Cerebellar nuclear complex (tissue), 1 donor: ENCODE results near the gene GZMM.

Experiments
- DNase-seq, 2 experiments: peaks; one replicate each; lab custom pipeline; 2025; lab: John Stamatoyannopoulos, UW

The GZMM gene

GRCh38 chr19:566844-567243 lies 23.0 kb downstream of the GZMM start:
- DNase-seq = no peak

- DNase-seq = no peak
These were observed 23.5 kb downstream of the GZMM start for GRCh38 chr19:567296-567900.

GRCh38 chr19:570251-570686 lies 26.4 kb downstream of the GZMM start:
- DNase-seq = no peak

GRCh38 chr19:570937-571565 lies 27.2 kb downstream of the GZMM start:
- DNase-seq = no peak

- no peak for DNase-seq
These were observed 27.7 kb downstream of the GZMM start for GRCh38 chr19:571566-571974.

GRCh38 chr19:572140-572742 lies 28.4 kb downstream of the GZMM start, which contains the start of gene BSG:
Gene BSG, plus strand, starts transcription at chr19:572596. Its CDS starts 39 bp downstream, at chr19:572635.
- DNase-seq = peak; percentile 59 to 70

GRCh38 chr19:572743-573518 lies 29.1 kb downstream of the GZMM start:
- DNase-seq = no peak

- DNase-seq = no peak
These were observed 29.6 kb downstream of the GZMM start for GRCh38 chr19:573519-573825.

- no peak for DNase-seq
These were observed 31.0 kb downstream of the GZMM start for GRCh38 chr19:574658-575526.

- DNase-seq = no peak
These were observed 32.0 kb downstream of the GZMM start for GRCh38 chr19:575527-576506.

- DNase-seq = no peak
These were observed 33.0 kb downstream of the GZMM start for GRCh38 chr19:576768-577438.

- no peak for DNase-seq
These were observed 33.9 kb downstream of the GZMM start for GRCh38 chr19:577439-578392.

- DNase-seq = no peak
These were observed 35.4 kb downstream of the GZMM start for GRCh38 chr19:579111-579841.

GRCh38 chr19:579842-580155 lies 35.9 kb downstream of the GZMM start:
- DNase-seq = no peak

- DNase-seq = no peak
These were observed 36.5 kb downstream of the GZMM start for GRCh38 chr19:580274-580835.

- no peak for DNase-seq
These were observed 37.7 kb downstream of the GZMM start for GRCh38 chr19:581399-582111.

GRCh38 chr19:582497-583197 lies 38.8 kb downstream of the GZMM start:
- no peak for DNase-seq
